A673 (cell line): ENCODE results near the gene WDFY4. TPM values are rescaled to one million over a fixed set of nuclear protein-coding genes. Genes with fewer than 3 reads are reported as not detected.

Experiments
- BruUV-seq: library from RNA; stranded (reverse); fragments of 400-500 nt; replicated peaks from 2 replicates; lab custom pipeline; 2021; lab: Mats Ljungman, UMichigan
- CTCF ChIA-PET: fragments of 300-600 bp; sonication (Branson Sonifier 250); formaldehyde crosslinking; loops from one replicate; lab custom pipeline; 2022; ENCODE audit warnings: antibody characterized with exemption; lab: Charles Lee
- POLR2A ChIA-PET: fragments of 300-600 bp; sonication (Branson Sonifier 250); formaldehyde crosslinking; loops from one replicate; lab custom pipeline; 2022; ENCODE audit warnings: antibody characterized with exemption; ENCODE audit not compliant: low non-redundant PET; lab: Charles Lee
- DNase-seq: peaks from one replicate; pipeline ENCODE4 v3.0.0-alpha.2; 2015; ENCODE audit warnings: low spot score
- H3K27ac ChIP-seq: fragments of 200-600 bp; sonication (generic); 2 replicates; pipeline ENCODE4 v1.5.1; 2016; ENCODE audit warnings: mixed run types, low read depth, mild to moderate bottlenecking, mixed read lengths, antibody characterized with exemption, low read length; ENCODE audit not compliant: poor library complexity, severe bottlenecking
- H3K27me3 ChIP-seq: fragments of 200-600 bp; sonication (generic); replicated peaks from 2 replicates; pipeline ENCODE4 v1.6.1; 2017; ENCODE audit warnings: mixed run types, low read depth, mild to moderate bottlenecking, mixed read lengths, antibody characterized with exemption, low read length; ENCODE audit not compliant: insufficient read depth, poor library complexity
- H3K36me3 ChIP-seq: fragments of 200-600 bp; sonication (generic); 2 replicates; pipeline ENCODE4 v1.6.1; 2016; ENCODE audit warnings: mixed run types, mild to moderate bottlenecking, mixed read lengths, antibody characterized with exemption, low read length; ENCODE audit not compliant: insufficient read depth, poor library complexity, severe bottlenecking
- H3K4me1 ChIP-seq: fragments of 200-600 bp; sonication (generic); 2 replicates; pipeline ENCODE4 v1.6.1; 2017; ENCODE audit warnings: mixed run types, mild to moderate bottlenecking, mixed read lengths, antibody characterized with exemption, low read length; ENCODE audit not compliant: insufficient read depth, poor library complexity, severe bottlenecking
- H3K4me3 ChIP-seq: fragments of 200-600 bp; sonication (generic); 2 replicates; pipeline ENCODE4 v1.5.1; 2016; ENCODE audit warnings: low read depth, mixed run types, mild to moderate bottlenecking, mixed read lengths, low read length; ENCODE audit not compliant: poor library complexity, severe bottlenecking
- H3K9me3 ChIP-seq: fragments of 200-600 bp; sonication (generic); 2 replicates; pipeline ENCODE4 v1.6.1; 2016; ENCODE audit warnings: mixed run types, low read depth, mild to moderate bottlenecking, mixed read lengths, antibody characterized with exemption, low read length; ENCODE audit not compliant: poor library complexity, severe bottlenecking
- CTCF ChIP-seq: fragments of 300-800, 200-600 bp; sonication (generic); conservative IDR thresholded peaks from 2 replicates; pipeline ENCODE4 v1.5.1; 2017; ENCODE audit warnings: low read depth, mild to moderate bottlenecking, antibody characterized with exemption, low read length, moderate library complexity, mixed read lengths
- EZH2 ChIP-seq: fragments of 200-600 bp; sonication (generic); IDR thresholded peaks from 2 replicates; pipeline ENCODE4 v1.6.1; 2017; ENCODE audit warnings: borderline replicate concordance, low read depth, mild to moderate bottlenecking, mixed read lengths, antibody characterized with exemption, low read length; ENCODE audit not compliant: poor library complexity, severe bottlenecking
- intact Hi-C: fragments of 100-400 bp; cut with micrococcal nuclease; formaldehyde crosslinking; loops from one replicate; pipeline ENCODE4 v1.10.0; 2022; ENCODE audit not compliant: unreplicated experiment
- total RNA-seq: library from RNA; stranded (reverse); gene quantifications from 2 replicates; pipeline ENCODE4 v1.2.3, GENCODE V29; 2021

WDFY4 gene
- total RNA-seq, 1 experiment from 2014 or later, result not detected

GRCh38 chr10:48699011-48699627 is 14.4 kb downstream of the WDFY4 start:
- intact Hi-C loops, result loop anchor here (10.0 kb wide), 1 partner anchor 56 kb away; no protein-coding TSS in a partner anchor
- DNase-seq, result no peak
- CTCF ChIA-PET, result no interaction called here
- POLR2A ChIA-PET, result no interaction called here
- H3K27me3 ChIP-seq, result peaks cover 18% of the 10 kb centered on the region
- no peak overlapping the region for H3K27ac ChIP-seq
- H3K9me3 ChIP-seq, result no peaks in the 10 kb centered on the region
- TF ChIP-seq EZH2 (no peak), CTCF (no peak)
- H3K4me1 ChIP-seq, result no peaks in the 10 kb centered on the region
- no peak overlapping the region for H3K4me3 ChIP-seq
- H3K36me3 ChIP-seq, result no peaks in the 10 kb centered on the region
- no TSS peak for BruUV-seq

GRCh38 chr10:48700071-48700470 is 15.4 kb downstream of the WDFY4 start:
- CTCF ChIA-PET, result no interaction called here

GRCh38 chr10:48700493-48700892 is 15.8 kb downstream of the WDFY4 start:
- TF ChIP-seq CTCF (no peak), EZH2 (no peak)
- intact Hi-C loops, result no loop called here
- H3K4me1 ChIP-seq, result no peaks in the 10 kb centered on the region
- no peak overlapping the region for H3K27ac ChIP-seq
- no peak for DNase-seq
- no TSS peak for BruUV-seq
- H3K36me3 ChIP-seq, result no peaks in the 10 kb centered on the region
- H3K9me3 ChIP-seq, result no peaks in the 10 kb centered on the region
- peaks cover 19% of the 10 kb centered on the region for H3K27me3 ChIP-seq
- H3K4me3 ChIP-seq, result no peak overlapping the region
- POLR2A ChIA-PET, result no interaction called here
- CTCF ChIA-PET, result no interaction called here

More at GRCh38 chr10:48700071-48700470, 15.4 kb downstream of the WDFY4 start:
- H3K4me1 ChIP-seq, result no peaks in the 10 kb centered on the region
- H3K4me3 ChIP-seq, result no peak overlapping the region
- H3K36me3 ChIP-seq, result no peaks in the 10 kb centered on the region
- H3K27ac ChIP-seq, result no peak overlapping the region
- H3K27me3 ChIP-seq, result peaks cover 18% of the 10 kb centered on the region
- TF ChIP-seq CTCF (no peak), EZH2 (no peak)
- no peaks in the 10 kb centered on the region for H3K9me3 ChIP-seq
- no TSS peak for BruUV-seq
- POLR2A ChIA-PET, result no interaction called here
- DNase-seq, result no peak
- intact Hi-C loops, result no loop called here
